H1 (cell line): ENCODE results near the gene METTL2A. TPM values are rescaled to one million over a fixed set of nuclear protein-coding genes. Genes with fewer than 3 reads are reported as not detected.
A peak's percentile ranks its signal among the peaks of the same experiment; 100 is the strongest.

ENCODE experiments used
- CTCF ChIA-PET: fragments of 300-600 bp; sonication (Branson Sonifier 250); formaldehyde crosslinking; loops from one replicate; lab custom pipeline; 2021; ENCODE audit not compliant: partially characterized antibody; lab: Charles Lee
- POLR2A ChIA-PET: fragments of 300-600 bp; sonication (Branson Sonifier 250); formaldehyde crosslinking; loops from one replicate; lab custom pipeline; 2021; ENCODE audit warnings: inconsistent platforms; ENCODE audit not compliant: partially characterized antibody; lab: Charles Lee
- DNase-seq, 2 experiments: peaks; one replicate each; pipeline versions ENCODE4 v3.0.0 to v3.0.0-alpha.2; 2010 to 2022; ENCODE audit warnings: low spot score in 2 of 2, low read depth in 1 of 2, mixed read lengths in 1 of 2
- FAIRE-seq: peaks from 2 replicates; lab custom pipeline; 2011; peaks lifted over from hg19 to GRCh38; lab: Jason Lieb, UNC
- H2AFZ ChIP-seq: 2 replicates; pipeline ENCODE4 v1.8.1; 2012; ENCODE audit warnings: low read length, inconsistent platforms
- H2AK5ac ChIP-seq: 2 replicates; pipeline ENCODE4 v1.6.1; 2013; ENCODE audit warnings: low read depth, low read length
- H2BK120ac ChIP-seq: replicated peaks from 2 replicates; pipeline ENCODE3; 2013; ENCODE audit warnings: low read depth, low read length, inconsistent platforms
- H2BK12ac ChIP-seq: 2 replicates; pipeline ENCODE4 v1.6.1; 2013; ENCODE audit warnings: low read depth, low read length
- H2BK15ac ChIP-seq: 2 replicates; pipeline ENCODE4 v1.6.1; 2013; ENCODE audit warnings: low read length
- H2BK20ac ChIP-seq: 2 replicates; pipeline ENCODE4 v1.6.1; 2013; ENCODE audit warnings: low read length
- H2BK5ac ChIP-seq: 2 replicates; pipeline ENCODE4 v1.6.1; 2013; ENCODE audit warnings: low read depth, low read length
- H3K14ac ChIP-seq: 2 replicates; pipeline ENCODE4 v1.6.1; 2013; ENCODE audit warnings: inconsistent platforms; ENCODE audit not compliant: insufficient read length
- H3K18ac ChIP-seq: 2 replicates; pipeline ENCODE4 v1.6.1; 2013; ENCODE audit warnings: low read length; ENCODE audit errors: extremely low read depth
- H3K23ac ChIP-seq: 2 replicates; pipeline ENCODE4 v1.6.1; 2013; ENCODE audit warnings: inconsistent platforms; ENCODE audit not compliant: insufficient read length
- H3K23me2 ChIP-seq: 2 replicates; pipeline ENCODE4 v1.6.1; 2013; ENCODE audit warnings: low read depth, low read length
- H3K27ac ChIP-seq: 2 replicates; pipeline ENCODE4 v1.6.1; 2011; ENCODE audit warnings: low read depth, low read length, inconsistent platforms
- H3K27me3 ChIP-seq, 4 experiments: replicated peaks in 1 of 4; 1 replicate in 1 of 4; 2 replicates in 3 of 4; pipeline versions ENCODE4 v1.6.1 to v1.8.1; 2011 to 2013; ENCODE audit warnings: low read length in 3 of 4, mild to moderate bottlenecking in 3 of 4, inconsistent platforms in 2 of 4, mixed read lengths in 2 of 4, moderate library complexity in 1 of 4; ENCODE audit not compliant: control insufficient read depth in 3 of 4, insufficient read depth in 3 of 4; ENCODE audit errors: extremely low read depth in 1 of 4
- H3K36me3 ChIP-seq, 4 experiments: 2 replicates each; pipeline versions ENCODE4 v1.6.1 to v1.8.1; 2011 to 2013; ENCODE audit warnings: mild to moderate bottlenecking in 4 of 4, low read length in 3 of 4, moderate library complexity in 2 of 4, control low read depth in 1 of 4, inconsistent platforms in 1 of 4; ENCODE audit not compliant: insufficient read depth in 4 of 4, control insufficient read depth in 2 of 4
- H3K4ac ChIP-seq: replicated peaks from 2 replicates; pipeline ENCODE3; 2013; ENCODE audit warnings: low read length, low read depth, mixed read lengths, inconsistent platforms; ENCODE audit not compliant: insufficient read length
- H3K4me1 ChIP-seq, 4 experiments: replicated peaks in 1 of 4; 1 replicate in 1 of 4; 2 replicates in 3 of 4; pipeline versions ENCODE4 v1.6.1 to v1.8.1; 2011 to 2013; ENCODE audit warnings: low read length in 3 of 4, inconsistent platforms in 2 of 4, mixed read lengths in 1 of 4; ENCODE audit not compliant: insufficient read depth in 4 of 4, control insufficient read depth in 3 of 4
- H3K4me2 ChIP-seq, 2 experiments: 2 replicates each; pipeline versions ENCODE4 v1.6.1 to v1.8.1; 2011 to 2013; ENCODE audit warnings: low read depth in 2 of 2, low read length in 2 of 2, control low read depth in 1 of 2, inconsistent platforms in 1 of 2, mild to moderate bottlenecking in 1 of 2; ENCODE audit not compliant: insufficient read depth in 1 of 2
- H3K4me3 ChIP-seq, 4 experiments: fragments of 200-600, 300-600 bp in 1 of 4; sonication (generic), shearing (Covaris generic), sonication (Bioruptor Twin) in 1 of 4; 2 replicates each; pipeline versions ENCODE4 v1.5.1 to v1.8.1; 2011 to 2016; ENCODE audit warnings: low read length in 4 of 4, low read depth in 3 of 4, control low read depth in 2 of 4, inconsistent platforms in 2 of 4, mild to moderate bottlenecking in 2 of 4, mixed read lengths in 1 of 4, moderate library complexity in 1 of 4; ENCODE audit not compliant: insufficient read depth in 2 of 4; ENCODE audit errors: extremely low read depth in 1 of 4
- H3K56ac ChIP-seq: replicated peaks from 2 replicates; pipeline ENCODE3; 2013; ENCODE audit warnings: low read depth, mild to moderate bottlenecking, mixed read lengths, low read length, inconsistent platforms; ENCODE audit not compliant: insufficient read length
- H3K79me1 ChIP-seq: 2 replicates; pipeline ENCODE4 v1.6.1; 2013; ENCODE audit warnings: low read depth, low read length, control low read depth
- H3K79me2 ChIP-seq, 2 experiments: 2 replicates each; pipeline versions ENCODE4 v1.6.1 to v1.8.1; 2012 to 2013; ENCODE audit warnings: low read length in 2 of 2, mild to moderate bottlenecking in 2 of 2, inconsistent platforms in 1 of 2; ENCODE audit not compliant: insufficient read depth in 2 of 2, control insufficient read depth in 1 of 2
- H3K9ac ChIP-seq, 4 experiments: replicated peaks in 1 of 4; 1 replicate in 1 of 4; 2 replicates in 3 of 4; pipeline versions ENCODE4 v1.6.1 to v1.8.1; 2011 to 2013; ENCODE audit warnings: low read depth in 3 of 4, low read length in 3 of 4, control low read depth in 2 of 4, mild to moderate bottlenecking in 2 of 4, moderate library complexity in 2 of 4, inconsistent platforms in 1 of 4; ENCODE audit errors: extremely low read depth in 1 of 4
- H3K9me3 ChIP-seq, 2 experiments: 2 replicates each; pipeline versions ENCODE4 v1.6.1 to v1.8.1; 2012 to 2013; ENCODE audit warnings: mild to moderate bottlenecking in 2 of 2, moderate library complexity in 2 of 2, control low read depth in 1 of 2, inconsistent platforms in 1 of 2, low read depth in 1 of 2, low read length in 1 of 2, mixed read lengths in 1 of 2; ENCODE audit not compliant: insufficient read depth in 2 of 2
- H4K20me1 ChIP-seq, 2 experiments: replicated peaks in 1 of 2; 2 replicates each; pipeline versions ENCODE3 to v1.8.1; 2011 to 2013; ENCODE audit warnings: inconsistent platforms in 2 of 2, low read length in 2 of 2, mild to moderate bottlenecking in 1 of 2; ENCODE audit not compliant: insufficient read depth in 2 of 2, control insufficient read depth in 1 of 2
- H4K5ac ChIP-seq: 2 replicates; pipeline ENCODE4 v1.6.1; 2013; ENCODE audit warnings: low read length, low read depth, mixed read lengths, inconsistent platforms; ENCODE audit not compliant: insufficient read length
- H4K8ac ChIP-seq: 2 replicates; pipeline ENCODE4 v1.8.0; 2013; ENCODE audit warnings: mild to moderate bottlenecking, moderate library complexity, low read length, inconsistent platforms; ENCODE audit not compliant: insufficient read depth; ENCODE audit errors: extremely low read depth
- H4K91ac ChIP-seq: replicated peaks from 2 replicates; pipeline ENCODE3; 2013; ENCODE audit warnings: low read length, mixed read lengths, inconsistent platforms; ENCODE audit not compliant: insufficient read length
- EZH2 ChIP-seq: fragments of 200-600 bp; sonication (generic); IDR thresholded peaks from 2 replicates; pipeline ENCODE4 v1.7.1; 2012; ENCODE audit warnings: low read depth, mild to moderate bottlenecking, moderate library complexity, low read length, inconsistent platforms; ENCODE audit not compliant: severe bottlenecking
- FOSL1 ChIP-seq: IDR thresholded peaks from 2 replicates; pipeline ENCODE4 v1.6.1; 2011; ENCODE audit warnings: mild to moderate bottlenecking, low read depth, low read length, moderate library complexity; ENCODE audit not compliant: insufficient read depth
- HDAC2 ChIP-seq, 2 experiments: fragments of 300-600 bp in 1 of 2; sonication (generic) in 1 of 2; IDR thresholded peaks; 2 replicates each; pipeline ENCODE4 v1.6.1; 2011 to 2012; ENCODE audit warnings: low read depth in 2 of 2, low read length in 2 of 2, mild to moderate bottlenecking in 2 of 2, moderate library complexity in 2 of 2, borderline replicate concordance in 1 of 2, inconsistent platforms in 1 of 2
- JUND ChIP-seq: IDR thresholded peaks from 2 replicates; pipeline ENCODE4 v1.6.1; 2011; ENCODE audit warnings: mild to moderate bottlenecking, improper control_type of control experiment, low read length
- MAX ChIP-seq: IDR thresholded peaks from 2 replicates; pipeline ENCODE4 v1.6.1; 2012; ENCODE audit warnings: inconsistent platforms
- NANOG ChIP-seq: IDR thresholded peaks from 2 replicates; pipeline ENCODE4 v1.6.1; 2011; ENCODE audit warnings: low read length, low read depth, mild to moderate bottlenecking, inconsistent platforms; ENCODE audit not compliant: insufficient read depth, poor library complexity, severe bottlenecking
- PHF8 ChIP-seq: fragments of 200-600 bp; sonication (generic); conservative IDR thresholded peaks from 2 replicates; pipeline ENCODE4 v1.7.1; 2012; ENCODE audit warnings: low read depth, mild to moderate bottlenecking, inconsistent platforms, low read length, moderate library complexity
- POLR2A ChIP-seq, 2 experiments: IDR thresholded peaks; 1 replicate in 1 of 2; 2 replicates in 1 of 2; pipeline ENCODE4 v1.6.1; 2011; ENCODE audit warnings: low read depth in 2 of 2, low read length in 2 of 2, mild to moderate bottlenecking in 2 of 2; ENCODE audit errors: control extremely low read depth in 1 of 2
- POLR2AphosphoS5 ChIP-seq: IDR thresholded peaks from 2 replicates; pipeline ENCODE4 v1.6.1; 2011; ENCODE audit warnings: low read depth, low read length
- TAF1 ChIP-seq: IDR thresholded peaks from 2 replicates; pipeline ENCODE4 v1.6.1; 2011; ENCODE audit warnings: mild to moderate bottlenecking, low read depth, low read length
- TBP ChIP-seq: IDR thresholded peaks from 2 replicates; pipeline ENCODE4 v1.6.1; 2011; ENCODE audit warnings: low read depth, low read length, improper control_type of control experiment
- USF2 ChIP-seq: IDR thresholded peaks from 2 replicates; pipeline ENCODE4 v1.6.1; 2011; ENCODE audit warnings: low read length, improper control_type of control experiment
- WGBS, 2 experiments: shearing (Covaris generic) in 1 of 2; methylation state at CpG; one replicate each; pipeline versions ENCODE4 v1.1.6 to v1.1.7; 2013 to 2015; ENCODE audit warnings: low lambda C conversion rate in 2 of 2, mixed read lengths in 2 of 2, inconsistent platforms in 1 of 2, low coverage in 1 of 2, missing lambda C conversion rate in 1 of 2; ENCODE audit not compliant: insufficient replicate concordance in 2 of 2, insufficient coverage in 1 of 2, insufficient read length in 1 of 2; ENCODE audit errors: extremely low coverage in 1 of 2, missing lambda C conversion rate in 1 of 2; 5-methylcytosine and 5-hydroxymethylcytosine counted together
- polyA plus RNA-seq, 7 experiments: library from polyadenylated mRNA; depleted of rRNA in 3 of 7; stranded (reverse) in 5 of 7; unstranded in 2 of 7; fragments of >200 nt in 5 of 7; fragments of 200-250 nt in 2 of 7; gene quantifications; 1 replicate in 5 of 7; 2 replicates in 1 of 7; 4 replicates in 1 of 7; pipeline versions ENCODE4 v1.2.1 to v1.2.3, GENCODE V29; 2011 to 2013; ENCODE audit warnings: missing spikeins in 2 of 7, mixed read lengths in 2 of 7
- total RNA-seq: library from RNA; stranded (reverse); fragmentation: NEBNext Ultra II Directional; extraction: Animal tissue kit (Norgen Biotek cat#: 25700); gene quantifications from 2 replicates; pipeline ENCODE4 v1.2.1, GENCODE V29; 2021

The METTL2A gene
- total and polyA plus RNA-seq, 2 of the 8 experiments (the other 6 are each of a cell fraction or from before 2014, with no cell fraction given) = 16.2 to 40.5 TPM

GRCh38 chr17:62478424-62478879 lies 54.8 kb downstream of the METTL2A start, which contains the start of gene TLK2:
TLK2 (plus strand) TSS chr17:62478825; CDS start chr17:62481126, 2,301 bp downstream.
- Histone ChIP-seq H2BK12ac (no peak within 1 kb of the TSS), H3K4me3 (peak within 1 kb of the TSS; percentile 63 to 84 (median 73)), H2AK5ac (no peak within 1 kb of the TSS), H3K27me3 (no peaks in the 10 kb centered on the region), H2BK5ac (no peak within 1 kb of the TSS), H3K14ac (no peak within 1 kb of the TSS), H3K27ac (no peak within 1 kb of the TSS; the same call in 1 of the 2 replicates), H4K20me1 (no peaks in the 10 kb centered on the region), H3K79me2 (peaks cover 0 to 45% of the 10 kb centered on the region in 2 experiments; a peak in 2 of 4 replicates), H2BK20ac (no peak within 1 kb of the TSS), H2BK120ac (no peak within 1 kb of the TSS), H2BK15ac (no peak within 1 kb of the TSS), H4K8ac (peak within 1 kb of the TSS; percentile 93; the same call in 1 of the 2 replicates), H3K4me2 (peak within 1 kb of the TSS; percentile 68 to 77), H3K18ac (no peak within 1 kb of the TSS; the same call in 1 of the 2 replicates), H3K4me1 (peaks cover 0 to 4% (median 1%) of the 10 kb centered on the region in 4 experiments; a peak in 2 of 7 replicates), H3K4ac (no peak within 1 kb of the TSS), H4K5ac (no peak within 1 kb of the TSS), H3K79me1 (no peaks in the 10 kb centered on the region), H3K9me3 (no peaks in the 10 kb centered on the region), H2AFZ (no peak within 1 kb of the TSS), H3K56ac (no peak within 1 kb of the TSS), H3K36me3 (peaks cover 0 to 6% (median 2%) of the 10 kb centered on the region in 4 experiments; a peak in 3 of 8 replicates), H3K9ac (peak within 1 kb of the TSS; percentile 40 to 93 (median 78)), H3K23ac (no peak within 1 kb of the TSS), H3K23me2 (0 out of 2 replicates have a peak, but pooled peaks cover 2% of the 10 kb centered on the region), H4K91ac (no peak within 1 kb of the TSS)
- DNase-seq = peak in 1 of 2 experiments; percentile 29
- CTCF ChIA-PET = no interaction called here
- WGBS, 2 experiments = 0% methylated on average over 8 of the region's 59 CpGs; no CpG with 5 or more reads in 1 of the 2 experiments
- TF ChIP-seq NANOG (no peak), EZH2 (no peak), HDAC2 (IDR thresholded peaks at IDR 0.05; ENCODE audit: borderline replicate concordance in 1 of 2, low read depth in 2 of 2, low read length in 2 of 2) (no peak), TBP (peak; percentile 18; the same call in 1 of the 2 replicates), TAF1 (peak; percentile 71), FOSL1 (no peak), POLR2A (IDR thresholded peaks at IDR 0.05; ENCODE audit: control extremely low read depth in 1 of 2, low read depth in 2 of 2, low read length in 2 of 2) (peak; percentile 31 to 79), USF2 (no peak), MAX (peak; percentile 7; the same call in 1 of the 2 replicates), JUND (no peak), POLR2AphosphoS5 (0 out of 2 replicates have a peak, but pooled peaks have one; percentile 15), PHF8 (peak; percentile 67; the same call in 1 of the 2 replicates)
- POLR2A ChIA-PET = no interaction called here
- no peak for FAIRE-seq
